A172 (cell line): Measurements from ENCODE around the gene PRKCSH. TPM values are rescaled to one million over a fixed set of nuclear protein-coding genes. Genes with fewer than 3 reads are reported as not detected.

Source experiments
- DNase-seq: peaks from one replicate; pipeline ENCODE4 v3.0.0-alpha.2; 2015; ENCODE audit warnings: low spot score
- total RNA-seq: library from RNA; depleted of rRNA; stranded (reverse); fragments of >200 nt; shearing (Covaris generic); gene quantifications from 2 replicates; pipeline ENCODE4 v1.2.3, GENCODE V29; 2014

Gene PRKCSH
- total RNA-seq, 1 experiment from 2014 or later = 173 TPM

DNA sequence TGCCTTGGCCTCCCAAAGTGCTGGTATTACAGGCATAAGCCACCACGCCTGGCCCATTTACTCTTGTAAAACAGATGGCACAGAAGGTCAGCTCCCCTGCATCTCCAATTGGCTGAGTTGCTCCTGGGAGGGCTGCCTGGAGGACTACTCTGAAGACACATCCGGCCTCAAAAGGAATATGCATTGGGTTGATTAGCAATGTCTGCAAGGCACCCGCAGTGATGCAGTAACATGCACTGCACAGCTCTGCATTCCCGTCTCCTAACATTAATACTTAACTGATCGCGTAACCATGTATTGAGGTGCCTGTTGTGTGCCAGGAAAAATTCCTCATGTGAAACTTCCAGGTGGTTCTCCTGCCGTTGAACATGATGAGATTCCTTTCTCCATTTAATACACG is 40.4 kb downstream of the PRKCSH start:
- no peak for DNase-seq

DNA sequence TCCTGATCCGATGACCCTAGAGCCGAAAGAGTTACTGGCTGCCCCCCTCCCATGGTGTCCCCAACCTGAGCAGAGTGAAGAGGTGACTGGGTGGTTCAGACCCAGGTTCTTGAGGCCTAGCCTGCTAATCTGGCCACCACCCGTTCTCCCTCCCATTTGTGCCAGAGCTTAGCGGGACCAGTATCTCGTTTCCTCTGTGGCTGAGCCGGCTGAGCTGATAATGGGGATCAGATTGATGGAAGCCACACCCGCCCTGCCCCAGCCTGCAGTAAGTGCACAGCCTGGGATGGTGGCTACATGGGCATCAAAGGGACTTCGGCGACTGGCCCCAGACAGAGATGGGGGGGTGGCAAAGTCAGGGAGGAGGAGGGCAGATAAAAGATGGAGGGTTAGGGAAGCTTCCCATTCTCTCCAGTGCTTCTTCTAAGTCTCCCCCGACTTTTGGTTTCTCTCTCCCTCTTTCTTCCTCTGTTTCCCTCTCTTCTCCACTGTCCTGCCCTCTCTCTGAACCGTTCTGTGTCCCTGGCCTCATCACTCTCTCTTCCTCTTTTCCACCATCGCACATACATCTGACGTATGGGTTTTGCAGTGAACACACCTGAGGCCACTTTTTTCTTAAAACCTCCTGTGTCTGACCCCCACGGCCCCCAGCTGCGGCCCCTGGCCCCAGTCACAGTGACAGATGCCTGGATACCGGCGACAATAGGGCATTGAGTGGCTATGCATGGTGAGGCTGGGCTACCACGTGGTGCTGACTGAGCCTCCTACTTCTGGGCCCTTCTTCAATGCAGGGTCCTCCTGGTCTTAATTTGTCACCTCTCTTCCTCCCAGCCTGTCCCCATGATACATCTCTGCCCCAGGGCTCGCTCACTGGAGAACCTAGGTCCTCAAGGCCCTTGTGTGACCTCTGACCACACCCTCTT is 43.0 kb downstream of the PRKCSH start:
- DNase-seq = no peak

DNA sequence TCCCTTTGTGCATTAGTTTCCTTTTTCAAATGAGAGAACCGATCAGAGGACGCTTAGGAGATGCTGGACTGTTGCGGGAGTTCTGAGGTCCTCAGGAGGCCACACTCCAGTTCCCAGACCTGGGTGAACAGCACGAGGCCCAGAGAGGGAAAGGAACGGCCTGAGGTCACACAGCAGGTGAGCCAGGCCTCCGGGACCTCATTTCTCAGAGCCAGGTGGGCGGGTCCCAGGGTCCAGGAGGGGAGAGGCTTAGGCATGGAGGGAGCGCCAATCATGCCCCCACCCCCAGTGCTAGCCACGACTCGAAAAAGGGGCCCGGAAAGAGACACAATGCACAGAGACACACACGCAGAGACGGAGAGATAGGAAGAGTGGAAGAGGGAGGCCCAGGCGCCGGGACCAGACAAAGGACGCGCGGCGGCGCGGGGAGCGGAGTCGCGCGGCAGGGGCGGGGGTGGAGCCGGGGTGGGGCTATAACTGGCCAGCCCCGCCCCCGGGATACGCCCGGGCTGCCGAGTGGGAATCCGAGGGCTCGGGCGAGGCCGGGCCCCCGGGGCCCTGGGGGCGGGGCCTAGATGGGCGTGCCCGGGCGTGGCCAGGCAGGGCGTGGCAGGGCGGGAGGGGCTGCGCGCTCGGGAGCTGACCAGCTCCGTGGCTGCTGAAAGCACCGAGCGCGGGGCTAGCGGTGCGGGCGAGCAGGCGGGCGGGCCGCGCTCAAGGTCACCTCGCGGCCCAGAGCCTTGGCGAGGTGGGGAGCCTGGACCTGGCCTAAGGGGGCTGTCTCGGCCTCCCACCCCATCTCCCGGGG is 43.9 kb downstream of the PRKCSH start:
- DNase-seq = no peak

DNA sequence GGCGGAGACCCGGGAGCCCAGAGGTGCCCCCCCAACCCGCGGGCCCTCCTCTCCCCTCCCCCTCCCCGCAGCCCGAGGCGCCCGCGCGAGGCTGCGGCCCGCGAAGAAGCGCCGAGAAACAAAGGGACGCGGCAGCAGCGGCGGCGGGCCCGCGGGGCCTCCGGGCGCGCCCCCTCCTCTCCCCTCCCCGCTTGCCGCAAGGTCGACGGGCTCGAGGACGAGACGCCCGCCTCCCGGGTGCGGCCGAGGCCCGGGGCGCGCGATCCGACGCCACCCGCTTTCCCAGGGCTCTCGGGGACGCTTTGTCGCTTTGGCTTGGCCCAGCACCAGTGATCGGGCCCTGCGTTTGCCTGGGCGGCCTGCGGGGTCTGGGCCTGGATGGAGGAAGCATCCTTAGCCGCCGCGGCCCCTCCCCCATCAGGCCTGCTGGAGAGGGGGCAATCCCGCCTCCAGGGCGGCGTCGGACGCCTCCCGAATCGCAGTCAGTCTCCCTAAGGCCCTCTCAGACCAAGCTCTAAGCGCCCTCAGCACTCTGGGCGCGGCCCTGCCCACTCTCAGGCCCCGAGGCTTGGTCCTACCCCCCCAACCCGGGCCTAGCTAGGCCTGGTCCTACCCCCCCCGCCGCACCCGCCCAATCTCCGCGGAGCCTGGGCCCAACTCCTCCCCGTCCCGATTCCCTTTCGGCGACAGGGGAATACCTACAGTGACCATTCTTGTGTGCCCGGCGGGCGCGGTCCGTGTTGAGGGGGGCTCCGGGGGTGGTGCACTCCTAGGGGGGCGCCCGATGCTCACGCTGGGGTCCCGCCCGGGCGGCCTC is 44.7 kb downstream of the PRKCSH start:
- no peak for DNase-seq

DNA sequence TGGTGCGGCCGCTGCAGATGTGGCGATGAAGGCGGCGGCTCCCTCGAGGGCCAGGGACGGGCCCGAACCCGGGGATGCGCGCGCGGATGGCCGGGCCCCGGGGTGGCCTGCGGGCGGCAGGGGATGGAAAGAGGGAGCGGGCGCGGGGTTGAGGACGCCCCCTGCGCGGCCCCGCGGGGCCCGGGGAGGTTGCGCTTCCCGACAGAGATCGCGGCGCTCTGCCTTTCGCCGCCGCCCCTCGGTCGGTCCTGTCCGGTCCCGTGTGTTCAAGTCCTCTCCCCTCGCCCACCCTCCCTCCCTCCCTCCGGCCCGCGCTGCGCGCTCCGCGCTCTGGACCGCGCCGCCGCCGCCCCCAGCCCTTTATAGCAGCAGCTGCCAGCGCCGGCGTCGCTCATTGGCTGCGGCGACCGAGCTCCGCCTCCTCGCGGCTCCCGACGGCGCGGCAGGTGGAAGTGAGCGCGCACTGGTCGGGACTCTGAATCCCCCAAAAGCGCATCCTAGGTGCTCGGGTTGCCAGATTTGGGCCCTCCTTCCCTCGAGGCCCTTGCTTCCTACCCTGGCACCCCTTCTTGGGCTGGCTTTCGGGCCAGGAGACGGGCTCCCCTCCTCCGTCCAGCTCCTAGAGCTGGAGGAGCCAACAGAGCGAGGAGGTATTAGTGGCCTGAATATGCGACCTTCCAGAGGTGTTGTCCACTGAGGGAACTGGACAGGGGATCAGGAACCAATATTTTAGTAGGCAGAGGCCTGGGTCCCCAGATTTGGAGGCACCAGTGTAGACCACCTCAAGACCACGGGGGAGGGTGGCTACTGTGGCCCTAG is 45.5 kb downstream of the PRKCSH start, which contains the start of gene ELAVL3:
TSS of gene ELAVL3 (minus strand) at position 332 of the 819 bp plus-strand sequence. CDS start 438 bp downstream, outside the sequence.
- DNase-seq = no peak

DNA sequence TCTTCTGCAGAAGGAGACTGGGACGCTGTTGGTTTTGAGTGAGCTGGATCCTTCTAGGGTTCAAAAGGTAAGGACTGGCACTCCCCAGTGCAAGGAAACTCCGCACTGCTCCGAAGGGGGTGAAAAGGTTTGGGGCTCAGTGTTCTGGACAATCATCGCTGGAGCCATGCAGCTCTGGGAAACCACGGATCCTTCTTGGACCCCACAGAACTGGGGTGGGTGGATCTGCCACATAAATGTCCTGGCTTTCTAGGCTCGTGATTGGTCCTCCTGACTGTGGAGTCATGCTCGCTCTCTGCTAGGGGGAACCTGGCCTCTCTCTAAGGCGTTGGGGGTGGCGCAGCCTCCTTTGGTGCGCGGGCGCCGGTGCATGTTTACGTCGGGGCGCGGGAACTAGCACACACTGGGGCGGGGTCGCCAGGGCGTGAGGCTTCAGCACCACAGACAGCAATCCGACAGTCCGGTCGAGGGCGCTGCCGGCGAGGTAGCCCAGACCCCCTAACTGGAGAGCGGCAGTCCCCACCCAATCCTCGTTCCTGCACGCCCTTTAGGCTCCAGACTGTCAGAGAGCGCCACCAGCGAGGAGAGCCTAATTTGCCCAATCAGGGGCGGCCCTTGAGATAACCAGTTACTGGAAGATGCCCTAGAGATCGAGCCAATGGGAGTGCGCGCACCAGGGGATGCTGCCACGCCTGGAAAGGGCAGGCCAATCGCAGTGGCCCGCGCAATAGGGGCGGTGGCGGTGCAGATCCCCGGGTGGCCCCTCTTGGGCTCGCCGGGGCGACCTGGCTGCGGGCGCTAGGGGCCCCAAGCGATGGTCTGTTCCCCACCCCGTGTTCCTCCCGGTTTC is 46.3 kb downstream of the PRKCSH start:
- peak; percentile 93 for DNase-seq

DNA sequence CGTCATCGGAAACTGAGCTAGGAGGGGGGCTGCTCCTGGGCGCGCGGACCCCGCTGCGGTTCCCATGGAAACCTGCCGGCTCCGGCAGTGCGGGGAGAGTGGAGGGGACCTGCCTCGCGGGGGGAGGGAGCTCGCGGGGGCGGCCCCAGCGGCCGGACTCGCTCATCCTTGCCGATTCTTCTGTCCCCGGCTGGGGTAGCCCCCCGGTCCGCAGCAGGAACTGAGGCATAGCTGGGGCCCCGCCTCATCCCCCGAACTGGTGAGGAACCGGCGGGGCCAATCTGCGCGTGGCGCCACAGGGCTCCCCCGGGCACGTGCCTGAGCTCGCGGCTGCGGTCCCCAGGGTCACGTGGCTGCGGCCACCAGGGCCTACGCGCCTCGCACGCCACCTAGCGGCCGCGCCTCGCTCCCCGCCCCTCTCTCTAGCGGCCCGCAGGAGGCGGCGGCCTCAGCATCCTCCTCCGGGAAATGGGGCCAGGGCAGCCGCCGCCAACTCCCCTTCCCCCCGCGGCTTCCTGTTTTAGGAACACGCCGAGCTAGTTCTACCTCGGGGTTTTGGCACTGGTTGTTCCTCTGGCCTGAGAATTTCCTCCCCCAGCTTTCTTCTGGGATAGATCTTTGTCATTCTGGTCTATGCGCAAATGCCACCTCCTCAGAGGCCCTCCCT is 47.1 kb downstream of the PRKCSH start:
- DNase-seq = peak; percentile 76

DNA sequence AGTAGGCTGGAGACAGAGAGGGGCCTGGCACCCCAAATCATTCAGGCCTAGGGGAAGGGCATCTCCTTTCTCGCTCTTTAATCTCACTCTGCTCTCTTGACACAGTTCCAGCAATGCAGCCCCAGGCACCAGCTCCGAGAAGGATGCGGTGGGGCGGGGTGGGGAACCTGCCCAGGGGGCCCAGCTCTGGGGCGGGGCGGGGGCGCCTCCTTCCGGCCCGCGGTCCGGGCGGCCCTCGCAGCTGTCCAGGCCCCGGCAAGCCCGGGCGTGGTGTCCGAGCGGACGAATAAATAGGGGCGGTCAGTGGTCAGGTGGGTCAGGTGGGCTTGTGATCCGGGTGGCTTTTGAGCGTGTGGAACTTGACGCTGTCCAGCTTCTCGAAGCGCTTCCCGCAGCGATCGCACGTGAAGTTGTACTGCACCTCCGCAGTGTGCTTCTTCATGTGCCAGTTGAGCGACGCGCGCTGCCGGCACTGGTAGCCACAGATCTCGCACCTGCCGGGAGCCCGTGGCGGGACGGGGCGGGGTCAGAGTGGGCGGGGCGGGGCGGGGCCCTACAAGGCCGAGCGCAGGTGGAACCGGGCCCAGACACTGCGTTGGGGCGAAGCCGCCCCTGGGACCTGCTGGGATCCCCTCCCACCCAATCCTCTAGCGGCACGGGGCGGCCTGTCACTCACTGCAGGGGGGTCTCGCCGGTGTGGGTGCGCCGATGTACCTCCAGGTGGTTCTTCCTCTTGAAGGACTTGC is 48.1 kb downstream of the PRKCSH start:
- no peak for DNase-seq

DNA sequence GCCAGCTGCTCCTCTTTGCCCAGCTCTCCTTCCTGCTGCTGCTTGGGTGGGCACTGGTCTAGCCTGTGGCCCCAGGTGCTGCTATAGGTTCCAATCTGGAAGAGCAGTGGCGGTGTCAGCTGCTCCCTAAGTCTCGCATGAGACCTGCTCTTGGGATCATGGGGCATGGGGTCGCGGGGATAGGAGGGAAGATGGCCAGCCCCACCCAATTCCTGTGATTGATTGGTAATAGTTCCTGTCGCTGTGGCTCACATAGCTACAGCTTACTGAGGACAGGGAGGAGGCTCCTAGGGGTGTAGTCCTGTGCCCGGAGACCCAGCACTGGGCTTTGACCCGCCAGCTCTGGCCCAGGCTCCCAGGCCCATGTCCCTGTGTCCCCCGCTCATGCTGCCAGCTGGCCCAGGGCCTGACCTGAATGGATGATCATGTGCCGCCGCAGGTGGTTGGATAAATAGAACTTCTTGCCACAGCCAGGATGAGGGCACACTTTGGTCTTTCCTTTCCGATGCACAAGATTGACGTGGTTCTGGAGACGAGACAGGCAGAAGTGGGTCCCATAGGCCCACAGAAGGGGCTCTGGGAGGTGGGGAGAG is 49.9 kb downstream of the PRKCSH start:
- no peak for DNase-seq

DNA sequence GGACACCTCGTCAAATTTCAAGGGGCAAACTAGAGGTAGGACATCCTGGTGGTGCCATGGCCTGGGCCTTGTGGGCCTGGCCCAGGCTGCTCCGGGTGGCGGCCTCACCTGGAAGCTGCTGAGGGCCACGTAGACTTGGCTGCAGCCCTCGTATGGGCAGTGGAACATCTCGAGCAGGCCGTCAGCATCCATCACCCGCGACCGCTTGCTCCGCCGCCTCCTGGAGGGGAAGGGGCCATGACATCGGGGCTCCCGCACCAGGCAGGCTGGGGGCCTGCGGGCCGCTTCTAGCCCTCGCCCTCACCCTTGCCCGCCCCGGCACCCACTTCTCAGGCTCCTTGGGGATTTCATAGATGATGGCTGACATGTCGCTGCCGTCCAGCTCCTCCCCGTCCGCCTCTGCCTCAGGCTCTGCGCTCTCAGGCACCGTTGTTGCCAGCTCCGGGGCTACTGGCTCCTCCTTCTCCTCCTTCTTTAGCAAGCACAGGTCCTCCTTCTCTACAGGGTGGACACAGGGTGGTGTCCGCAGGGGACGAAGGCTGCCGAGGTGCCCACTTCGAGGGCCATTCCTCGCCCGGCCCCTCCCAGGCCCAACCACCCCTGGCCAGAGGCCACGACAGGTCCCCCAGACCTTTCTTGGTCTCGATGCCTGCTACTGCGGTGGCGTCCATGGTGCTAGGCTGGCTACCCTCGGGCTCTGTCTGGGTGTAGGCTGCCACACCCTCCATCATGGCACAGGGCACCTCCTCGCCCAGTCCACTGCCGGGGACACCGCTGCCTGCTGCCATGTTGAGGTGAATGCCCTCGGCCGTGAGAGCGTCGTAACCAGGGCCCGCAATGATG is 51.4 kb downstream of the PRKCSH start:
- DNase-seq = no peak

DNA sequence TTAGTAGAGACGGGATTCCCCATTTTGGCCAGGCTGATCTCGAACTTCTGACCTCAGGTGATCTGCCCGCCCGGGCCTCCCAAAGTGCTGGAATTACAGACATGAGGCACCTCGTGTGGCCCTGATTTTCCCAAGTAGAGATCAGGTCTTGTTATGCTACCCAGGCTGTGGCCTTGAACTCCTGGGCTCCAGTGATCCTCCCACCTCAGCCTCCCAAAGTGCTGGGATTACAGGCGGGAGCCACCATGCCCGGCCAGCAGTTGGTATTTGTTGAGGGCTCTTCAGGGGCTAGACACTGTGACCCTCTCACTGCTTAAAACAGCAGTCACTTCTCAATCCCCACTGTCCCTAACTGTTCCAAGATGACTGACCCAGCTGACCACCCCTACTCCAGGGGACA is 53.9 kb downstream of the PRKCSH start:
- DNase-seq = no peak

DNA sequence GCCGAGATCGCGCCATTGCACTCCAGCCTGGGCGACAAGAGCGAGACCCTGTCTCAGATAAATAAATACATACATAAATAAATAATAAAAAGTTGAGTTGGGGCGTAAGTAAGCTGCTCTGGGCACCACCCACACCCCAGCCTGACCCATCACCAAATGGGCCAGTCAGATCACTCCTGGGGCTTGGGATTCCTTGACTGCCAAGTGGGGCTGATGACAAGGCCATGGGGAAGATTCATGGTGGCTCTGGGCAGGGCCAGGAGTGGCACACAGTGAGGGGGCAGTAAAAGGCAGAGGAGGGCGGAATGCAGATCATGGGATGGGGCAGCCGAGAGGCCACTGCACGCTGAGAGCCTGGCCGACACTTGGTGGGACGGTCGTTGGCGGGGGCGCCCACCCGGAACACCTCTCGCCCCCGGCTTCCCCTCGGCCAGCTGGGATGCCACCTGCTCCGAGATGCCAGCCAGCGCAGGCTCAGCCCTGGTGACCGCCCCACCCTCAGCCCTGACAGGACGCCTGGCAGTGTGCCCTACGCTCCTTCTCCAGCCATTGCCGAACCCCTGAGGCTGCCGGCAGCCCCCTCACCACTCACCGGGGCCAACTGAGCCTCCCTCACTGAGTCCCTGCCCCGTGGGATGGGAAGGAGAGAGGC is 59.3 kb downstream of the PRKCSH start:
- DNase-seq = no peak

DNA sequence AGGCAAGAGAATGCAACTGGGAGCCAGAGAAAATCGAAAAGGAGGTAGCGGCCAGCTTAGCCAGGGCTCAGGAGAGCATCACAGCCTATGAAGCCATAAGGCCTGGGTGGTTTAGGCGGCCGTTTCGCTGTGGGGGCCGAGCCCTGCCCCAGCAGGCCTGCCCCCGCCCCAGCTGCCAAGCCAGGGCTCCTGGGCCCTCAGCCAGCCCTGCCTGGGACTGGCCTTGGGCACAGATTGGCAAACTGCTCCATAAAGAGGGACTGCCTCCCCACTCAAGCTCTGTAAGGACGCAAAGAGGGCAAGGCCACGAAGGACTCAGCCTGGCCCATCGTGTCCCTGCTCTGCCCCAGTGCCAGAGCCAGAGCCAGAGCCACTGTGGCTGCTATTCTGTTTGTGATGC is 60.0 kb downstream of the PRKCSH start:
- no peak for DNase-seq

DNA sequence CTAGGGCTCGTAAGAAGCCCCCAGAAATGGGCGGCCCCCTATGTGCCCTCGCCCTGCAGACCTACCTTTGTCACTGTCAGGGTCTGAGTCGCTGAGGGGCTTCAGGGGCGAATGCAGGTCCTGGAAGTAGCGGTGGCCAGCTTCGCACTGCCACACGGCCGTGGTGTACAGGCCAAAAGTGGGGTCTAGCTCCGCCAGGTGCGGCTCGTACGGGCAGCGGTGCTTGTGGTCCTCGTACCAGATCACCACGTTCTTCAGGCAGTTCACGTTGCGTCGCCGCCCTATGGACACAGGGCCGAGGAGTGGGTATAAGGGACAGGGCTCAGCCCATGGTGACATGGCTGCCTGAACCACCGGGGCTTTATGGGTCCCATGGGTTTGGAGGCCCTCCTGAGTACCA is 60.5 kb downstream of the PRKCSH start:
- no peak for DNase-seq

DNA sequence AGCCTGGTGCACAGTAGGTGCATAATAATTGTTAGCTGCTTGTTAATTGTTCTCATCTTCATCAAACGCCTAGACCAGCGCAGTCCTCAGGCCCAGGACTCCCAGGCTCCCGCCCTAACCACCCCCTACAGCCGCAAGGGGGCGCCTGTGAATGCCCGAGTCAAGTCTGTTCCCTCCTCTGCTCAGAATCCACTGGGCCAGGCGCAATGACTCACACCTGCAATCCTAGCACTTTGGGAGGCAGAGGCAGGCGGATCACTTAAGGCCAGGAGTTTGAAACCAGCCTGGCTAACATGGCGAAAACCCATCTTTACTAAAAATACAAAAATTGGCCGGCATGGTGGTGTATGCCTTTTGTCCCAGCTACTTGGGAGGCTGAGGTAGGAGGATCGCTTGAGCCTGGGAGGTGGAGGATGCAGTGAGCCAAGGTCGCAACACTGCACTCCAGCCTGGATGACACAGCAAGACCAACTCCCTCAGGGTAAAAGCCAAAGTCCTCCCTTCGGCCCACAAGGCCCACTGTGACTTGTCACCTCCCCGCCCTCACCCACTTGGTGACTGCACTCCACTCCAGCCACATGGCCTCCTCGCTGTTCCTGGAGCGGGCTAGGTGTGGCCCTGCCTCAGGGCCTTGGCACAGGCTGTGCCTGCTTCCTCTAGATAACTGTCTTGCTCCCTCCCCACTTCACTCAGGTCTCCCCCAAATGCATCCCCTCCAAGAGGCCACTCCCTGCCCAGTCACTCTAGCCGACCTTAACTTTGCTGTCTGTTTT is 61.1 kb downstream of the PRKCSH start:
- DNase-seq = peak; percentile 88

DNA sequence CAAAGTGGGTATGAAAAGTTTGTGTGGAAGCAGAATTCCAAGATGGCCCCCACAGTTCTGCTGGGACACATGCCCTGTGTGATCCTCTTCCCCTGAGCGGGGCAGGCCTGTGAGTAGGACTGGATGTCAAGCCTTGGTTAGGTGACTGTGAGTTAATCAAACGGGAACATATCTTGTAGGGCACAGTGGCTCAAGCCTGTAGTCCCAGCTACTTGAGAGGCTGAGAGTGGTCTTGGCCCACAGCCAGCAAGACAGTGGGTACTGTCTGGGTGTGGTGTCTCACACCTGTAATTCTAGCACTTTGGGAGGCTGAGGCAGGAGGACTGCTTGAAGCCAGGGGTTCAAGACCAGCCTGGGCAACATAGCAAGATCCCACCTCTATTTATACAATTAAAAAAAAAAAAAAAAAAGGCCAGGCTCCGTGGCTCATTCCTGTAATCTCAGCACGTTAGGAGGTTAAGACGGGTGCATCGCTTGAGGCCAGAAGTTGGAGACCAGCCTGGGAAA is 63.8 kb downstream of the PRKCSH start:
- DNase-seq = no peak
